MM.1S (cell line): ENCODE data around the gene PMEPA1.

Experiments
- EZH2 ChIP-seq: fragments of 300-600 bp; sonication (generic); optimal IDR thresholded peaks from 2 replicates; pipeline ENCODE3; 2017; ENCODE audit warnings: low read depth, mild to moderate bottlenecking, antibody characterized with exemption, low read length, mixed read lengths
- EZH2phosphoT487 ChIP-seq: fragments of 300-600 bp; sonication (generic); IDR thresholded peaks from 2 replicates; pipeline ENCODE4 v1.6.1; 2018; ENCODE audit warnings: antibody characterized with exemption, low read length
- TF ChIP-seq, protein P1 (sequence below): fragments of 300-600 bp; sonication (generic); IDR thresholded peaks from 2 replicates; pipeline ENCODE4 v1.5.1; 2016; ENCODE audit warnings: antibody characterized with exemption, low read length, mixed read lengths

DNA sequence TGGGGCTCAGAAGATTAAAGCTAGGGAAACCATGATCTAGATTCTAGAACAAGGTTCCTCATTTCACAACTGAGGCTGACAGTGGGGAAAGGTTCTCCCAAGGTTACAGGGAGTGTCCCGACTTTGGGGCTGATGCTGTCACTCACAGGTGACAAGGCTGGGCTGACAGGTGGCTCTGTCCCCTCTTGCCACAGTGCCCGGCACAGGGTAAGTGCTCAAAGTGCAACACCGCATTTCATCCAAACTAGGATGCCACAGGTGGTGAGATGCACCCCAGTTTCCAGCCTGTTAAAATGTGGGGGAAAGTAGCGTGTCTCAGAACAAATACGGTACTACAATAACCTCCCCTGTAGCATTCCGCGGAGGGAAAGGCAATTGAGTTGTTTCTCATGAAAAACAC lies 97.4 kb downstream of the PMEPA1 start:
- TF ChIP-seq, protein P1, sequence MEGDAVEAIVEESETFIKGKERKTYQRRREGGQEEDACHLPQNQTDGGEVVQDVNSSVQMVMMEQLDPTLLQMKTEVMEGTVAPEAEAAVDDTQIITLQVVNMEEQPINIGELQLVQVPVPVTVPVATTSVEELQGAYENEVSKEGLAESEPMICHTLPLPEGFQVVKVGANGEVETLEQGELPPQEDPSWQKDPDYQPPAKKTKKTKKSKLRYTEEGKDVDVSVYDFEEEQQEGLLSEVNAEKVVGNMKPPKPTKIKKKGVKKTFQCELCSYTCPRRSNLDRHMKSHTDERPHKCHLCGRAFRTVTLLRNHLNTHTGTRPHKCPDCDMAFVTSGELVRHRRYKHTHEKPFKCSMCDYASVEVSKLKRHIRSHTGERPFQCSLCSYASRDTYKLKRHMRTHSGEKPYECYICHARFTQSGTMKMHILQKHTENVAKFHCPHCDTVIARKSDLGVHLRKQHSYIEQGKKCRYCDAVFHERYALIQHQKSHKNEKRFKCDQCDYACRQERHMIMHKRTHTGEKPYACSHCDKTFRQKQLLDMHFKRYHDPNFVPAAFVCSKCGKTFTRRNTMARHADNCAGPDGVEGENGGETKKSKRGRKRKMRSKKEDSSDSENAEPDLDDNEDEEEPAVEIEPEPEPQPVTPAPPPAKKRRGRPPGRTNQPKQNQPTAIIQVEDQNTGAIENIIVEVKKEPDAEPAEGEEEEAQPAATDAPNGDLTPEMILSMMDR = no peak
- TF ChIP-seq EZH2phosphoT487 = no peak
- TF ChIP-seq EZH2 = no peak
